HepG2 (cell line): Measurements from ENCODE around the gene ZNF101. TPM values are rescaled to one million over a fixed set of nuclear protein-coding genes. Genes with fewer than 3 reads are reported as not detected.

Experiments used
- AGO1 ChIP-seq: fragments of 200-400 bp; formaldehyde crosslinking; IDR thresholded peaks from 2 replicates; pipeline ENCODE4 v1.6.1; 2017; ENCODE audit warnings: mild to moderate bottlenecking, low read depth, low read length, moderate library complexity; ENCODE audit not compliant: poor library complexity, severe bottlenecking
- CENPBD1 ChIP-seq: sonication (generic); formaldehyde crosslinking; IDR thresholded peaks from 2 replicates; pipeline ENCODE4 v1.8.0; 2022; ENCODE audit warnings: missing genetic modification reagents, low read depth, mild to moderate bottlenecking, borderline replicate concordance
- DPF2 ChIP-seq: sonication (generic); formaldehyde crosslinking; IDR thresholded peaks from 2 replicates; pipeline ENCODE4 v1.4.0; 2020; ENCODE audit warnings: mild to moderate bottlenecking, low read depth, missing genetic modification reagents, borderline replicate concordance
- GFI1 ChIP-seq: sonication (generic); formaldehyde crosslinking; IDR thresholded peaks from 2 replicates; pipeline ENCODE4 v1.5.0; 2020; ENCODE audit warnings: missing genetic modification reagents, mild to moderate bottlenecking, borderline replicate concordance
- HDAC2 ChIP-seq: sonication (generic); formaldehyde crosslinking; IDR thresholded peaks from 2 replicates; pipeline ENCODE4 v1.4.0; 2020; ENCODE audit warnings: missing genetic modification reagents
- HMG20A ChIP-seq: IDR thresholded peaks from 2 replicates; pipeline ENCODE4 v1.6.1; 2016; ENCODE audit warnings: borderline replicate concordance
- ISL2 ChIP-seq: sonication (generic); formaldehyde crosslinking; IDR thresholded peaks from 2 replicates; pipeline ENCODE4 v1.5.0; 2020; ENCODE audit warnings: missing genetic modification reagents
- KLF15 ChIP-seq: sonication (generic); formaldehyde crosslinking; IDR thresholded peaks from 2 replicates; pipeline ENCODE4 v1.8.1; 2023; ENCODE audit warnings: borderline replicate concordance, mild to moderate bottlenecking, inconsistent platforms, missing genetic modification reagents, mixed read lengths
- MIXL1 ChIP-seq: IDR thresholded peaks from 2 replicates; pipeline ENCODE4 v1.6.1; 2016
- NFYB ChIP-seq: sonication (generic); formaldehyde crosslinking; IDR thresholded peaks from 2 replicates; pipeline ENCODE4 v1.4.0; 2020; ENCODE audit warnings: missing genetic modification reagents
- PAF1 ChIP-seq: IDR thresholded peaks from 2 replicates; pipeline ENCODE4 v1.6.1; 2016; ENCODE audit warnings: missing genetic modification reagents, missing compliant biosample characterization
- RXRA ChIP-seq: sonication (generic); formaldehyde crosslinking; IDR thresholded peaks from 2 replicates; pipeline ENCODE4 v1.5.1; 2020; ENCODE audit warnings: missing genetic modification reagents
- SMAD1 ChIP-seq: sonication (generic); formaldehyde crosslinking; IDR thresholded peaks from 2 replicates; pipeline ENCODE4 v1.4.0; 2020; ENCODE audit warnings: missing genetic modification reagents, low read depth, mild to moderate bottlenecking, borderline replicate concordance
- SMYD3 ChIP-seq: sonication (generic); formaldehyde crosslinking; IDR thresholded peaks from 2 replicates; pipeline ENCODE4 v1.8.1; 2023; ENCODE audit warnings: mild to moderate bottlenecking, missing genetic modification reagents
- SRSF9 ChIP-seq: fragments of 200-400 bp; formaldehyde crosslinking; IDR thresholded peaks from 2 replicates; pipeline ENCODE4 v1.6.1; 2018; ENCODE audit warnings: borderline replicate concordance, mild to moderate bottlenecking, low read depth, low read length; ENCODE audit not compliant: insufficient read depth, poor library complexity, severe bottlenecking
- STAG1 ChIP-seq: sonication (generic); formaldehyde crosslinking; IDR thresholded peaks from 2 replicates; pipeline ENCODE4 v1.4.0; 2020; ENCODE audit warnings: missing genetic modification reagents
- TCF12 ChIP-seq, 2 experiments: fragments of 450-650 bp in 1 of 2; sonication (generic) in 1 of 2; formaldehyde crosslinking in 1 of 2; IDR thresholded peaks; 2 replicates each; pipeline versions ENCODE4 v1.6.1 to v1.8.0; 2017 to 2022; ENCODE audit warnings: antibody characterized with exemption in 1 of 2, mild to moderate bottlenecking in 1 of 2, missing genetic modification reagents in 1 of 2, moderate library complexity in 1 of 2
- UBTF ChIP-seq: sonication (generic); formaldehyde crosslinking; IDR thresholded peaks from 2 replicates; pipeline ENCODE4 v1.4.0; 2020; ENCODE audit warnings: mild to moderate bottlenecking, missing genetic modification reagents
- ZNF382 ChIP-seq: sonication (generic); formaldehyde crosslinking; IDR thresholded peaks from 2 replicates; pipeline ENCODE4 v1.5.0; 2020; ENCODE audit warnings: missing genetic modification reagents, mild to moderate bottlenecking, borderline replicate concordance
- ZNF431 ChIP-seq: sonication (generic); formaldehyde crosslinking; IDR thresholded peaks from 2 replicates; pipeline ENCODE4 v1.9.0; 2022; ENCODE audit warnings: missing genetic modification reagents, low read depth, mild to moderate bottlenecking, borderline replicate concordance
- ZNF496 ChIP-seq: sonication (generic); formaldehyde crosslinking; IDR thresholded peaks from 2 replicates; pipeline ENCODE4 v1.8.1; 2023; ENCODE audit warnings: mild to moderate bottlenecking, moderate library complexity, missing genetic modification reagents; ENCODE audit not compliant: insufficient replicate concordance
- ZNF572 ChIP-seq: sonication (generic); formaldehyde crosslinking; IDR thresholded peaks from 2 replicates; pipeline ENCODE4 v1.5.1; 2020; ENCODE audit warnings: mild to moderate bottlenecking, missing genetic modification reagents
- ZNF788 ChIP-seq: sonication (generic); formaldehyde crosslinking; IDR thresholded peaks from 2 replicates; pipeline ENCODE4 v1.5.0; 2020; ENCODE audit warnings: mild to moderate bottlenecking, missing genetic modification reagents, borderline replicate concordance
- ZNF83 ChIP-seq: sonication (generic); formaldehyde crosslinking; IDR thresholded peaks from 2 replicates; pipeline ENCODE4 v1.4.0; 2020; ENCODE audit warnings: missing genetic modification reagents, mild to moderate bottlenecking, borderline replicate concordance
- ZSCAN21 ChIP-seq: sonication (generic); formaldehyde crosslinking; IDR thresholded peaks from 2 replicates; pipeline ENCODE4 v1.8.0; 2022; ENCODE audit warnings: mild to moderate bottlenecking, missing genetic modification reagents, moderate library complexity, borderline replicate concordance
- polyA plus RNA-seq, 8 experiments: library from polyadenylated mRNA; depleted of rRNA in 3 of 8; stranded (reverse) in 7 of 8; unstranded in 1 of 8; fragments of >200 nt; fragmentation: Illumina TruSeq in 4 of 8; extraction: Trizol in 4 of 8; gene quantifications; 2 replicates each; pipeline versions ENCODE4 v1.2.1 to v1.2.3, GENCODE V29; 2011 to 2016; ENCODE audit warnings: low read depth in 4 of 8, missing spikeins in 1 of 8, mixed read lengths in 1 of 8; ENCODE audit not compliant: insufficient read depth in 1 of 8
- total RNA-seq, 5 experiments: library from RNA; depleted of rRNA; stranded (reverse); fragments of >200 nt; fragmentation: Illumina TruSeq; extraction: Trizol; gene quantifications; 2 replicates each; pipeline ENCODE4 v1.2.3, GENCODE V29; 2016; ENCODE audit warnings: low read depth in 1 of 5
- TF ChIP-seq, protein P1 (sequence below): IDR thresholded peaks from 2 replicates; pipeline ENCODE4 v1.6.1; 2016; ENCODE audit warnings: control low read depth

The ZNF101 gene
- total and polyA plus RNA-seq, 2 of the 13 experiments (the other 11 are each of a cell fraction or from before 2014, with no cell fraction given) = 12.9 to 28.9 TPM

- no peak for TF ChIP-seq ZNF83 (CRISPR knock-in tag)
- TF ChIP-seq AGO1 = no peak
- 0 out of 2 replicates have a peak, but pooled peaks have one; percentile 21 for TF ChIP-seq HDAC2 (CRISPR knock-in tag)
- TF ChIP-seq CENPBD1 (CRISPR knock-in tag) = no peak
- peak; percentile 98 for TF ChIP-seq RXRA (CRISPR knock-in tag)
- no peak; the same call in 1 of the 2 replicates for TF ChIP-seq SMYD3 (CRISPR knock-in tag)
- TF ChIP-seq NFYB (CRISPR knock-in tag) = peak; percentile 96
- TF ChIP-seq PAF1 = no peak
- 0 out of 2 replicates have a peak, but pooled peaks have one; percentile 45 for TF ChIP-seq ZNF431 (CRISPR knock-in tag)
- no peak for TF ChIP-seq HMG20A (CRISPR knock-in tag)
- TF ChIP-seq KLF15 = no peak; the same call in 1 of the 2 replicates
- TF ChIP-seq SRSF9 = no peak
- 0 out of 2 replicates have a peak, but pooled peaks have one; percentile 43 for TF ChIP-seq ZSCAN21 (CRISPR knock-in tag)
- peak; percentile 76; the same call in 1 of the 2 replicates for TF ChIP-seq GFI1 (CRISPR knock-in tag)
- TF ChIP-seq ZNF788 = 0 out of 2 replicates have a peak, but pooled peaks have one; percentile 21
- TF ChIP-seq ZNF382 (CRISPR knock-in tag) = no peak
- TF ChIP-seq ISL2 (CRISPR knock-in tag) = peak; percentile 62; the same call in 1 of the 2 replicates
- TF ChIP-seq, protein P1, sequence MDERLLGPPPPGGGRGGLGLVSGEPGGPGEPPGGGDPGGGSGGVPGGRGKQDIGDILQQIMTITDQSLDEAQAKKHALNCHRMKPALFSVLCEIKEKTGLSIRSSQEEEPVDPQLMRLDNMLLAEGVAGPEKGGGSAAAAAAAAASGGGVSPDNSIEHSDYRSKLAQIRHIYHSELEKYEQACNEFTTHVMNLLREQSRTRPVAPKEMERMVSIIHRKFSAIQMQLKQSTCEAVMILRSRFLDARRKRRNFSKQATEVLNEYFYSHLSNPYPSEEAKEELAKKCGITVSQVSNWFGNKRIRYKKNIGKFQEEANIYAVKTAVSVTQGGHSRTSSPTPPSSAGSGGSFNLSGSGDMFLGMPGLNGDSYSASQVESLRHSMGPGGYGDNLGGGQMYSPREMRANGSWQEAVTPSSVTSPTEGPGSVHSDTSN = peak; percentile 94
- no peak for TF ChIP-seq SMAD1 (CRISPR knock-in tag)
- TF ChIP-seq ZNF496 (CRISPR knock-in tag) = no peak
- TF ChIP-seq ZNF572 (CRISPR knock-in tag) = no peak
- TF ChIP-seq UBTF (CRISPR knock-in tag) = peak; percentile 67
- TF ChIP-seq DPF2 (CRISPR knock-in tag) = peak; percentile 72; the same call in 1 of the 2 replicates
- TF ChIP-seq TCF12 (IDR thresholded peaks at IDR 0.05) = no peak
- TF ChIP-seq TCF12 (CRISPR knock-in tag; IDR thresholded peaks at IDR 0.05) = peak; percentile 65; the same call in 1 of the 2 replicates
- TF ChIP-seq STAG1 = no peak
- TF ChIP-seq MIXL1 (CRISPR knock-in tag) = no peak
These were observed at the start of gene ZNF101 (continued) for GRCh38 chr19:19668230-19669012.
